Measurements from ENCODE around the gene RHBDL1.

RHBDL1 gene

DNA sequence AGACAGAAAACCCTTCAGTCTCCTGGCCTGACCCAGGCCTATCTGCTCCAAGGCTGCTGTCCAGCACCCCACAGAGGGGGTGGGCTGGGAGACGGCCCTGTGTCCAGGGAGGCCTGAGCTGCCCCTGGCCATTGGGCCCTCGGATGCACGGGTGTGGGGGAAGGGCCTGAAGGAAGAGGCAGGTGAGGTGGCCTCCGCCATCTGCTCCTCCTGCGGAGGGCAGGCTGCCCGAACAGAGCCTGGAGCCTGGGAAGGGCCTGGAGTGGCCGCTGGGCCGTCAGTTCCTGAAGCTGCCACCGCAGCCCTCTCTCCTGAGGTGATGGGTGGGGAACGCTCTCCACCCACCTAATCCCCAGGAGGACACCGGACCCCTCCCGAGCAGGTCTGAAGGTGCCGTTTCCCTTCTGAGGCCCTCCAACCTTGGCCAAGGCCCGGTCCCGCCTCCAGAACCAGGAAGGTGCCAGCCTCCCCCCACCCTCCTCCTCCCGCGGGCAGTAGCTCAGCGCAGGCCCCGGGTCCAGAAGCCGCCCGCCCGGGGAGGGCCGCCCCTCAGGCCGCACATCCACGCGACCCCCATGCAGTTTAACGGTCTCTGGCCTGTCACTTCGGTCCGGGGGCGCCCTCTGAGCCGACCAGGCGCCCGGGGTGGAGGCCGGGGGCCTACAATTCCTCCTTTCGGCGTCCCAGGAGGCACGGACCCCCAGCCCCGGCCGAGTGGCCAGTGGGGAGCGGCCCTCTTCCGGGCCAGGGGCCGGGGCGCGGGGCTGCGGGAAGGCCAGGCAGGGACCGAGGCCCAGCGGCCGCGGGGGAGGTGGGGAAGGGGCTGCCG lies 29.3 kb downstream of the RHBDL1 start:
- no peaks in the 10 kb centered on the region for H3K9me2 ChIP-seq (replicated peaks; ENCODE audit: control insufficient read depth, low read length)
- H3K79me2 ChIP-seq (ENCODE audit: control insufficient read depth, low read length), result no peaks in the 10 kb centered on the region
- H4K20me1 ChIP-seq (ENCODE audit: control insufficient read depth, insufficient read depth, low read depth, low read length), result no peaks in the 10 kb centered on the region
- H3K9me3 ChIP-seq (ENCODE audit: control insufficient read depth, insufficient read depth, low read length), result no peaks in the 10 kb centered on the region
- H3K36me3 ChIP-seq (ENCODE audit: control insufficient read depth, low read length), result no peaks in the 10 kb centered on the region
- no peak overlapping the region for H3K4me3 ChIP-seq (ENCODE audit: low read length)
- TF ChIP-seq, protein P1, sequence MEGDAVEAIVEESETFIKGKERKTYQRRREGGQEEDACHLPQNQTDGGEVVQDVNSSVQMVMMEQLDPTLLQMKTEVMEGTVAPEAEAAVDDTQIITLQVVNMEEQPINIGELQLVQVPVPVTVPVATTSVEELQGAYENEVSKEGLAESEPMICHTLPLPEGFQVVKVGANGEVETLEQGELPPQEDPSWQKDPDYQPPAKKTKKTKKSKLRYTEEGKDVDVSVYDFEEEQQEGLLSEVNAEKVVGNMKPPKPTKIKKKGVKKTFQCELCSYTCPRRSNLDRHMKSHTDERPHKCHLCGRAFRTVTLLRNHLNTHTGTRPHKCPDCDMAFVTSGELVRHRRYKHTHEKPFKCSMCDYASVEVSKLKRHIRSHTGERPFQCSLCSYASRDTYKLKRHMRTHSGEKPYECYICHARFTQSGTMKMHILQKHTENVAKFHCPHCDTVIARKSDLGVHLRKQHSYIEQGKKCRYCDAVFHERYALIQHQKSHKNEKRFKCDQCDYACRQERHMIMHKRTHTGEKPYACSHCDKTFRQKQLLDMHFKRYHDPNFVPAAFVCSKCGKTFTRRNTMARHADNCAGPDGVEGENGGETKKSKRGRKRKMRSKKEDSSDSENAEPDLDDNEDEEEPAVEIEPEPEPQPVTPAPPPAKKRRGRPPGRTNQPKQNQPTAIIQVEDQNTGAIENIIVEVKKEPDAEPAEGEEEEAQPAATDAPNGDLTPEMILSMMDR (IDR thresholded peaks at IDR 0.05; ENCODE audit: low read depth, low read length, poor library complexity, severe bottlenecking), result no peak
- H3K27me3 ChIP-seq (ENCODE audit: control insufficient read depth, low read length), result peaks cover 71% of the 10 kb centered on the region
- H3K4me2 ChIP-seq (ENCODE audit: low read length), result no peak overlapping the region
- no peaks in the 10 kb centered on the region for H3K4me1 ChIP-seq (ENCODE audit: control insufficient read depth, low read length)
- no peaks in the 10 kb centered on the region for H3F3A ChIP-seq (ENCODE audit: control insufficient read depth, insufficient read depth)
- no peak overlapping the region for H3K27ac ChIP-seq (ENCODE audit: low read depth, low read length)

DNA sequence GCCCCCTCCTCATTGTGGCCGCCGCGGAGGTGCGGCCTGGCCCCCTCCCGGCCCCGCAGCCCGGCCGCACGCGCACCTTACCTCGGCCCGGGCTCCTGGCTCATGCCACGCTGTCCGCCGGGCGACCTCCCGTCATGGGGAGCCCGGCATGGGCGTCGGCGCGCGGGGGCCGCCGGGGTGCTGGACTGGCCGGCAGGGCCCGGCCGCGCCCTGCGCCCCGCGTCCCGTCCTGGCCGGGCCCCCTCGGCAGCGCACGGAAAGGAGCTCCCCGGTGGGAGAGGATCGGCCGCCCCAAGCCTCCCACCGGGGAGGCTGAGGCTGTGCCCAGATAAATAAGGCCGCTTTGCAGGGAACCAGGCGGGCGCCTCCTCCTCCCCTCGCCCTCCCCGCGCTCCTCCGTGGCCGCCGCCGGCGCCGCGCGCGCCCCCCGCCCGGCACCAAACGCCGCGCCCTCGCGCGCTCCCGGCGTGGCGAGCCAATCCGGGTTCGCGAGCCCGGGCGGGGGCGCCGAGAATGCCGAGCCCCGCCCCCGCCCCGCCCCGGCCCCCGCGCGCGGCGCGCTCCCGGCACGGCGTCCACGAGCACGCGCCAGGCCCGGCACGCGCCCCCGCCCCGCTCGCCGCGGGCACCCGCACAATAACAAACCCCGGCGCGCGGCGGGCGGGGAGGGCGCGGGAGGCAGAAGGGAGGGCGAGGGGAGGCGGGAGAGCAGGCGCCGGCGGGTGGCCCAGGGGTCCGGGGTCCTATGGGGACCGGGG lies 30.1 kb downstream of the RHBDL1 start, which contains the start of gene FBXL16:
FBXL16 (minus strand) TSS at position 371 of the 758 bp plus-strand sequence. CDS start 8,396 bp downstream, outside the sequence.
- H3F3A ChIP-seq (ENCODE audit: control insufficient read depth, insufficient read depth), result no peaks in the 10 kb centered on the region
- H3K4me3 ChIP-seq (ENCODE audit: low read length), result no peak within 1 kb of the TSS
- no peak within 1 kb of the TSS for H3K27ac ChIP-seq (ENCODE audit: low read depth, low read length)
- peaks cover 71% of the 10 kb centered on the region for H3K27me3 ChIP-seq (ENCODE audit: control insufficient read depth, low read length)
- no peaks in the 10 kb centered on the region for H3K79me2 ChIP-seq (ENCODE audit: control insufficient read depth, low read length)
- H3K4me2 ChIP-seq (ENCODE audit: low read length), result no peak within 1 kb of the TSS
- H3K4me1 ChIP-seq (ENCODE audit: control insufficient read depth, low read length), result no peaks in the 10 kb centered on the region
- H3K9me2 ChIP-seq (replicated peaks; ENCODE audit: control insufficient read depth, low read length), result no peaks in the 10 kb centered on the region
- TF ChIP-seq EZH2phosphoT487 (IDR thresholded peaks at IDR 0.05; ENCODE audit: borderline replicate concordance, low read length), result no peak
- TF ChIP-seq, protein P1 (IDR thresholded peaks at IDR 0.05; ENCODE audit: low read depth, low read length, poor library complexity, severe bottlenecking), result no peak
- H3K9me3 ChIP-seq (ENCODE audit: control insufficient read depth, insufficient read depth, low read length), result no peaks in the 10 kb centered on the region
- H3K36me3 ChIP-seq (ENCODE audit: control insufficient read depth, low read length), result no peaks in the 10 kb centered on the region
- H4K20me1 ChIP-seq (ENCODE audit: control insufficient read depth, insufficient read depth, low read depth, low read length), result no peaks in the 10 kb centered on the region

DNA sequence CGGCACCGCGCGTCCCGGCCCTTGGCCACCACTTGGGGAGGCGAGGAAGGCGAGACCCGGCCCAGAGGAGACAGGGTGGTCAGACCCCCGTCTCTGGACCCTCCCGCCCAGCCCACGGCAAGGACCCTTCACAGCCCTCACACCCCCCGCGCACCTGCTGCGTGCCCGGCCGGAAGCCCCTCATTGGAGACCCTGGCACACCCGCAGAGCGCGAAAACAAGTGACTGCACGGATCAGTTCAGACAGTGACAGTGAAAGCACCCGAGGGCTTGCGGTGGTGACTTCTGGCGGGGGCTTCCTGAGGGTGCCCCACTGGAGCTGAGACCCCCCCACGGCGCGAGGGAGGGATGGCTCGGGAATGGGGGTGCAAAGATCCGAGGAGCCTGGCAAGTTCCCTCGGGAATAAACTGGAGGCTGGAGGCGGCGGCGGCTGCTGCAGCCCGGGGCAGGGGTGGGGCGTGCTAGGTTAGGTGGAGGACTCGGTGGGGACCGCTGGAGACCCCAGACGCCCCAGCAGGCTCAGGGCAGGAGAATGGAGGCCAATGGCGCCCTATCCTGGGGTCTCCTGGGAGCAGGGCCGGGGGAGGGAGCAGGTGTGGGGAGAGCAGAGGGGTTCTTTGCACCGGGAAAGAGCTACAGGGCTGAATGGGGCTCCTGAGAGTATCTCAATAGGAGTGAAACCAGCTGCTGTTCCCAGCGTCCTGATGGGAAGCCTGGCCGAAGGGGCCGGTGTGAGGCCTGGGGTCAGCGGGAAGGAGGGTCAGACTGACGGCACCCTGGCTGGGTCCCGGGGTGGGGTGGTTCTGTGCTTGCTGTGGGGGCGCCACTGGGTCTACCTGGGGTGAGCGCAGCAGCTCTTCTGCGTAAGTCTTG lies 31.0 kb downstream of the RHBDL1 start:
- Histone ChIP-seq H3K27ac (ENCODE audit: low read depth, low read length) (no peak overlapping the region), H3K79me2 (ENCODE audit: control insufficient read depth, low read length) (no peaks in the 10 kb centered on the region), H3K9me3 (ENCODE audit: control insufficient read depth, insufficient read depth, low read length) (no peaks in the 10 kb centered on the region), H3K9me2 (replicated peaks; ENCODE audit: control insufficient read depth, low read length) (no peaks in the 10 kb centered on the region), H3K4me3 (ENCODE audit: low read length) (no peak overlapping the region), H4K20me1 (ENCODE audit: control insufficient read depth, insufficient read depth, low read depth, low read length) (0 out of 2 replicates have a peak, but pooled peaks cover 3% of the 10 kb centered on the region), H3K27me3 (ENCODE audit: control insufficient read depth, low read length) (peaks cover 71% of the 10 kb centered on the region), H3K4me1 (ENCODE audit: control insufficient read depth, low read length) (peaks cover 1% of the 10 kb centered on the region; the same call in 1 of the 2 replicates), H3F3A (ENCODE audit: control insufficient read depth, insufficient read depth) (no peaks in the 10 kb centered on the region), H3K4me2 (ENCODE audit: low read length) (no peak overlapping the region), H3K36me3 (ENCODE audit: control insufficient read depth, low read length) (no peaks in the 10 kb centered on the region)
- TF ChIP-seq, protein P1 (IDR thresholded peaks at IDR 0.05; ENCODE audit: low read depth, low read length, poor library complexity, severe bottlenecking), result no peak
- no peak for TF ChIP-seq EZH2phosphoT487 (IDR thresholded peaks at IDR 0.05; ENCODE audit: borderline replicate concordance, low read length)
